Stimulated activated naive CD8-positive, alpha-beta T cell treated with anti-CD3 and anti-CD28 coated beads, Interleukin-15, amount 100 ng/mL, for 72 hours (primary cell): Measurements from ENCODE around the gene FYN.
"Not testable (repeated sequence)": the region's sequence is repeated elsewhere in the genome, so short reads cannot be mapped to it uniquely, and the experiment has no call there.

Experiments used
- ATAC-seq: fragments of 150-1000 bp; cut with Tn5 transposase; 2 replicates; pipeline ENCODE4 v1.10.0; 2021; ENCODE audit warnings: mild to moderate bottlenecking, moderate library complexity
- DNase-seq, 2 donors: peaks; one replicate each; pipeline ENCODE4 v3.0.0; 2021 to 2022
- H3K27ac Mint-ChIP-seq, 2 donors: one replicate each; pipeline ENCODE4 v1.8.0; 2022; ENCODE audit warnings: mild to moderate bottlenecking in 2 of 2, mixed read lengths in 2 of 2, moderate library complexity in 2 of 2
- H3K27me3 Mint-ChIP-seq: one replicate; pipeline ENCODE4 v1.8.0; 2022; ENCODE audit warnings: mixed read lengths
- H3K4me1 Mint-ChIP-seq: one replicate; pipeline ENCODE4 v1.8.0; 2022; ENCODE audit warnings: mild to moderate bottlenecking, mixed read lengths
- H3K4me3 Mint-ChIP-seq, 2 donors: one replicate each; pipeline ENCODE4 v1.8.0; 2022; ENCODE audit warnings: mild to moderate bottlenecking in 2 of 2, mixed read lengths in 2 of 2, moderate library complexity in 1 of 2
- H3K9me3 Mint-ChIP-seq, 2 donors: one replicate each; pipeline ENCODE4 v1.8.0; 2022; ENCODE audit warnings: mixed read lengths in 2 of 2

The FYN gene

GRCh38 chr6:111837007-111837406 lies 36.2 kb downstream of the FYN start:
- Mint-ChIP-seq H3K4me3 (peak overlapping the region; percentile 64 to 80), H3K9me3 (no peaks in the 10 kb centered on the region), H3K27me3 (no peaks in the 10 kb centered on the region), H3K27ac (peak overlapping the region; percentile 85 to 95), H3K4me1 (peaks cover 47% of the 10 kb centered on the region)
- peak; percentile 0 for ATAC-seq
- DNase-seq, result no peak

- ATAC-seq (no peak), DNase-seq (no peak)
- Mint-ChIP-seq H3K4me1 (peaks cover 57% of the 10 kb centered on the region), H3K27ac (no peak overlapping the region), H3K27me3 (no peaks in the 10 kb centered on the region), H3K4me3 (peak overlapping the region; percentile 46), H3K9me3 (no peaks in the 10 kb centered on the region)
Measured at GRCh38 chr6:111835807-111836206, 37.4 kb downstream of the FYN start.

GRCh38 chr6:111835398-111835797 lies 37.9 kb downstream of the FYN start:
- Mint-ChIP-seq H3K4me3 (peak overlapping the region in 1 of 2 donors; percentile 46), H3K4me1 (peaks cover 61% of the 10 kb centered on the region)
- not testable (repeated sequence) for DNase-seq, H3K9me3 Mint-ChIP-seq, H3K27me3 Mint-ChIP-seq, ATAC-seq, H3K27ac Mint-ChIP-seq

- H3K27me3 Mint-ChIP-seq, result no peaks in the 10 kb centered on the region
- DNase-seq (no peak), ATAC-seq (no peak)
- peak overlapping the region; percentile 29 to 73 for H3K4me3 Mint-ChIP-seq
- H3K9me3 Mint-ChIP-seq, result no peaks in the 10 kb centered on the region
- H3K27ac Mint-ChIP-seq, result peak overlapping the region in 1 of 2 donors; percentile 3
- H3K4me1 Mint-ChIP-seq, result peaks cover 71% of the 10 kb centered on the region
Measured at GRCh38 chr6:111834356-111834755, 38.9 kb downstream of the FYN start.

- H3K4me3 Mint-ChIP-seq, result peak overlapping the region; percentile 11 to 55
- DNase-seq, result no peak
- H3K27me3 Mint-ChIP-seq, result no peaks in the 10 kb centered on the region
Measured at GRCh38 chr6:111832833-111833418, 40.3 kb downstream of the FYN start.

GRCh38 chr6:111831408-111831807 lies 41.8 kb downstream of the FYN start:
- no peak for ATAC-seq
- H3K27ac Mint-ChIP-seq, result no peak overlapping the region
- H3K27me3 Mint-ChIP-seq, result no peaks in the 10 kb centered on the region
- H3K4me3 Mint-ChIP-seq, result no peak overlapping the region
- DNase-seq, result no peak
- peaks cover 98% of the 10 kb centered on the region for H3K4me1 Mint-ChIP-seq
- H3K9me3 Mint-ChIP-seq, result no peaks in the 10 kb centered on the region

More at GRCh38 chr6:111832833-111833418, 40.3 kb downstream of the FYN start:
- peaks cover 86% of the 10 kb centered on the region for H3K4me1 Mint-ChIP-seq
- peak; percentile 2 for ATAC-seq
- H3K27ac Mint-ChIP-seq, result peak overlapping the region; percentile 1 to 22
- H3K9me3 Mint-ChIP-seq, result no peaks in the 10 kb centered on the region

- DNase-seq (no peak), ATAC-seq (no peak)
- Mint-ChIP-seq H3K4me3 (no peak overlapping the region), H3K27me3 (no peaks in the 10 kb centered on the region), H3K4me1 (peaks cover 98% of the 10 kb centered on the region), H3K27ac (no peak overlapping the region), H3K9me3 (no peaks in the 10 kb centered on the region)
Measured at GRCh38 chr6:111829998-111830397, 43.3 kb downstream of the FYN start.

- no peak for DNase-seq
- Mint-ChIP-seq H3K9me3 (no peaks in the 10 kb centered on the region), H3K4me1 (peaks cover 98% of the 10 kb centered on the region), H3K27ac (peak overlapping the region in 1 of 2 donors; percentile 77), H3K27me3 (no peaks in the 10 kb centered on the region), H3K4me3 (no peak overlapping the region)
- ATAC-seq, result no peak
Measured at GRCh38 chr6:111829581-111829980, 43.7 kb downstream of the FYN start.

GRCh38 chr6:111828809-111829208 lies 44.4 kb downstream of the FYN start:
- DNase-seq (no peak), ATAC-seq (no peak)
- Mint-ChIP-seq H3K27me3 (no peaks in the 10 kb centered on the region), H3K27ac (no peak overlapping the region), H3K4me1 (peaks cover 96% of the 10 kb centered on the region), H3K4me3 (no peak overlapping the region), H3K9me3 (no peaks in the 10 kb centered on the region)

GRCh38 chr6:111825439-111826086 lies 47.7 kb downstream of the FYN start:
- ATAC-seq, result peak; percentile 52
- peak overlapping the region; percentile 48 to 70 for H3K4me3 Mint-ChIP-seq
- no peak for DNase-seq
- peak overlapping the region; percentile 31 to 92 for H3K27ac Mint-ChIP-seq
- H3K27me3 Mint-ChIP-seq, result no peaks in the 10 kb centered on the region
- H3K9me3 Mint-ChIP-seq, result no peaks in the 10 kb centered on the region
- peaks cover 87% of the 10 kb centered on the region for H3K4me1 Mint-ChIP-seq

GRCh38 chr6:111824608-111825337 lies 48.5 kb downstream of the FYN start:
- H3K4me3 Mint-ChIP-seq, result peak overlapping the region; percentile 41 to 70
- peaks cover 82% of the 10 kb centered on the region for H3K4me1 Mint-ChIP-seq
- H3K9me3 Mint-ChIP-seq, result no peaks in the 10 kb centered on the region
- H3K27me3 Mint-ChIP-seq, result no peaks in the 10 kb centered on the region
- ATAC-seq (peak; percentile 88), DNase-seq (no peak)
- peak overlapping the region; percentile 46 to 92 for H3K27ac Mint-ChIP-seq

- ATAC-seq, result peak; percentile 82
- H3K9me3 Mint-ChIP-seq, result no peaks in the 10 kb centered on the region
- no peak for DNase-seq
- H3K27me3 Mint-ChIP-seq, result no peaks in the 10 kb centered on the region
- peak overlapping the region; percentile 41 to 70 for H3K4me3 Mint-ChIP-seq
- H3K4me1 Mint-ChIP-seq, result peaks cover 82% of the 10 kb centered on the region
- peak overlapping the region; percentile 46 to 92 for H3K27ac Mint-ChIP-seq
Measured at GRCh38 chr6:111823831-111824607, 49.2 kb downstream of the FYN start.

- no peak for ATAC-seq
- no peaks in the 10 kb centered on the region for H3K27me3 Mint-ChIP-seq
- no peaks in the 10 kb centered on the region for H3K9me3 Mint-ChIP-seq
- no peak for DNase-seq
- H3K4me1 Mint-ChIP-seq, result peaks cover 82% of the 10 kb centered on the region
- peak overlapping the region; percentile 46 to 92 for H3K27ac Mint-ChIP-seq
- H3K4me3 Mint-ChIP-seq, result peak overlapping the region; percentile 46 to 70
Measured at GRCh38 chr6:111823012-111823411, 50.2 kb downstream of the FYN start.

GRCh38 chr6:111819458-111819857 lies 53.8 kb downstream of the FYN start:
- H3K4me3 Mint-ChIP-seq, result peak overlapping the region; percentile 8 to 40
- no peaks in the 10 kb centered on the region for H3K9me3 Mint-ChIP-seq
- no peak for ATAC-seq
- no peak for DNase-seq
- H3K4me1 Mint-ChIP-seq, result peaks cover 64% of the 10 kb centered on the region
- H3K27ac Mint-ChIP-seq, result no peak overlapping the region
- no peaks in the 10 kb centered on the region for H3K27me3 Mint-ChIP-seq

- no peak for ATAC-seq
- Mint-ChIP-seq H3K27me3 (no peaks in the 10 kb centered on the region), H3K4me1 (peaks cover 64% of the 10 kb centered on the region), H3K27ac (peak overlapping the region in 1 of 2 donors; percentile 36), H3K4me3 (peak overlapping the region; percentile 5 to 8), H3K9me3 (no peaks in the 10 kb centered on the region)
- DNase-seq, result no peak
Measured at GRCh38 chr6:111818539-111819226, 54.6 kb downstream of the FYN start.
